Measurements from ENCODE around the gene BSG.
A peak's percentile ranks its signal among the peaks of the same experiment; 100 is the strongest.

Gene BSG

DNA sequence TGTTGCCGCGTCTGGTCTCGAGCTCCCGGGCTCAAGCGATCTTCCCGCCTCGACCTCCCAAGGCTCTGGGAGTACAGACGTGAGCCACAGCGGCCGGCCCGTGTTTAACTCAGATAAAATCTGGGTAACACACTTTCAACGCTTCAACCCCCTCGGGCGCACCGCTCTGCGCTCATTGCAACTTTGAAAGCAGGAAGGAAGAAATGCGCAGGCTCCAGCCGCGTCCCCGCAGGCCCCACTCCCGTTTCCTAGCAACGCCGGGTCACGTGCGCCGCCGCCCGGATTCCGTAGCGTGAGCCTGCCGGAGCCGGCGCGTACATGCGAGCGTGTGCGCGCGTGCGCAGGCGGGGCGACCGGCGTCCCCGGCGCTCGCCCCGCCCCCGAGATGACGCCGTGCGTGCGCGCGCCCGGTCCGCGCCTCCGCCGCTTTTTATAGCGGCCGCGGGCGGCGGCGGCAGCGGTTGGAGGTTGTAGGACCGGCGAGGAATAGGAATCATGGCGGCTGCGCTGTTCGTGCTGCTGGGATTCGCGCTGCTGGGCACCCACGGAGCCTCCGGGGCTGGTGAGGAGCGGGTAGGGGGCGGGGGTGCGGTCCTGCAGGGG, at the start of gene BSG:
BSG (plus strand) TSS at position 457 of the 603 bp plus-strand sequence; CDS start at position 496, 39 bp downstream.
- DNase-seq: peak; percentile 85 to 92

DNA sequence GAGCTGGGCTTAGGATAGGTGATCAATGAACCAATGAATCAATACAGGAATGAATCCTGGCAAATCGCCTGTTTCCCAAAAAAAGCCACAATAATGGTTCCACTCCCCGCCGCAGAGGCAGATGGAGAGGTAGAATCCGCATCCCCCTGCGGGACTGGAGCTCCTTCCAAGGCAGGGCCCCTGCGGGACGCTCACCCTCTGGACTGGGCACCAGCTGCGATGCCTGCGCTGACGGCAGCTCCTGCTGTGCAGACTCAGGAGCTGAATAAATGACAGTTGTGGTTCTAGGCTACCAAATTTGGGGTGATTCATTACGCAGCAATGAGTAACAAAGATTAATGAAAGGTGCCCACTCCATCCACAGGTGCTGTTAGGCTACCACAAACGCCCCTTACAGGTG, 49.7 kb upstream of the BSG start:
- no peak for DNase-seq

DNA sequence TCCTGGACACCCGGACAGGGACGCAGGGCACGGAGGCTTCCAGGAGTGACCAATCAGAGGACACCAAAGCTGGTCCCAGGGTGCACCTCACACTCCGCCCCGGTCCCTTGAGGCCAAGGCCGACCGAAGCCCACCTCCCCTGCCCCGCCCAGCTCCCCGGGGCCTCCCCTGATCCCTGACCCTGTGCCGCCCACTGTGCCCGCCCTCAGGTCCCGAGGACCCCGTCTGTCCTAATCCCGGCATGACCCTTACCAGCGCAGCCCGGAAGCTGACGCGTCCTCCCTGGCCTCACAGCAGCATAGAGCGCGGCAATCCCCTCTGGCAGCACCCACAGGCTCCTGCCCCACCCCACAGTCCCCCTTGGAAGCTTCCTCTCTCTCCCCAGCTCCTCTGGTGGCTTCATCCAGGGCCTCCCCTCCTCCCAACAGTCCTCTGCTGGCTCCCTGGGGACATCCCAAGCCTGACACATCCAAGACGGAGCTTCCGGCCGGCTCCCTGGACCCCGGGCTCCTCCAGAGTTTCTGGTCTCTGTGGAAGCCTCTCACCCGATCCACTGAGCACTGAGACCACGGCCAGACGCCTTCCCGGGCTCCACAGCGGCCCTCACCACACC, 48.2 kb upstream of the BSG start:
- no peak for DNase-seq

DNA sequence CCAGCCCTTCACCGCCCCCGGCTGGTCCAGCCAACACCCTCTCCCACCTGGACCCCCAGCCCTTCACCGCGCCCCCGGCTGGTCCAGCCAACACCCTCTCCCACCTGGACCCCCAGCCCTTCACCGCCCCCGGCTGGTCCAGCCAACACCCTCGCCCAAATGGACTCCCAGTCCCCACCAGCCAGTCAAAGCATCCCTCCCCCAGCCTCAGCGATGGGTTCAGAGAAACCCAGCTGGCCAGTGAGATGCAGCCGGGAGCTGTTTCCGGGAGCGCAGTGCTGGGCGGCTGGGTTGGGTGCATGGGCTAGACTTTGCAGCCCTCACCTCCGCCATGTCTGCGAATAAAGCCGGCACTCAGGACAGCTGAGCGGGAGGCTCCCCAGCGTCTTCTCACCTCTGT, 47.4 kb upstream of the BSG start:
- no peak for DNase-seq

DNA sequence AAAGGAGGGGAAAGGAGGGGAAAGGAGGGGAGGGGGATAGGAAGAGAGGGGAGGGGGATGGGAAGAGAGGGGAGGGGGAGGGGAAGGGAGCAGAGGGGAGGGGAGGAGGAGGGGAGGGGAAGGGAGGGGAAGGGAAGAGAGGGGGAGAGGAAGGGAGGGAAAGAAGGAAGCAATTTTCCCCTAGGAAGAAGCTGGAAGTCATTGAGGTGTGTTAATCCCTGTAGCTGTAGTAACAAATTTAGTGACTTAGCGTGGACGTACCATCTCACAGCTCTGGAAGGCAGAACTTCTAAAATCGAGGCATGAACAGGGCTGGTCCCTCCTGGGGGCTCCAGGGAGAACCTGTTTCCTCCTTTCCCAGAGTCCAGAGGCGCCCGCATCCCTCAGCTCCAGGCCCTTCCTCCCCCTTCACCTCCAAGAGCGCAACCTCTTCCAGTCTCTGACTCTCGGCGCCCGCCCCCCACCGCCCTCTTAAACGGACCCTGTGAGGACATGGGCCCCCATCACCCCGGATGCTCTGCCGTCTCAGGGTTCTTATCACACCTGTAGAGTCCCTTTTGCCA, 46.5 kb upstream of the BSG start:
- no peak for DNase-seq

DNA sequence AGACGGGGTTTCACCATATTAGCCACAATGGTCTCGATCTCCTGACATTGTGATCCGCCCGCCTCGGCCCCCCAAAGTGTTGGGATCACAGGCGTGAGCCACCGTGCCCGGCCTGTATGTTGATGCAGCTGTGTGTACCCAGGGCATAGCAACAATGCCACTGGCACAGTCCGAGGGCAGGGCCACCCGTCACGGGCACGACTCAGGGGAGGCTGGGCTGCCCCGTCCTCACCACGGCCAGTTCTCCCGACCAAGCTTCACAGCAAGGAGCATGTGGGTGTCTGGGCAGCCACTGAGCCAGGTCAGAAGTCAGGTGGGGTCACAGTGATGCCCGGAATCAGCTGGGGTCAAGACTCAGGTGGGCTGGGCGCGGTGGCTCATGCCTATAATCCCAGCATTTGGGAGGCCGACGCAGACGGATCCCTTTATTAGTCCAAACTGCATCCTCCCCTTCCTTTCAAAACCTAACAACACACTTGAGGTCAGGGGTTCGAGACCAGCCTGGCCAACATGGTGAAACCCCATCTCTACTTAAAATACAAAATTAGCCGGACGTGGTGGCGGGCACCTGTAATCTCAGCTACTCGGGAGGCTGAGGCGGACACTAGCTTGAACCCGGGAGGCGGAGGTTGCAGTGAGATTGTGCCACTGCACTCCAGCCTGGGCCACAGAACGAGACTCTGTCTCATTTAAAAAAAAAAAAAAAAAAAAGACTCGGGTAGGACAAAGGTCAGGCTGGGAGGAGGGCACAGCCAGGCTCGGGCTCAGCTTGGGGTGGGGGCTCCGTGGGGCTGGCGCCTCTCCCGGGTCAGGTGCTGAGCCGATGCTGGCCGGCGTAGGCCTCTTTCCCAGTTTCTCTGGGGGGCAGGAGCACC, 42.0 kb upstream of the BSG start:
- DNase-seq: no peak

DNA sequence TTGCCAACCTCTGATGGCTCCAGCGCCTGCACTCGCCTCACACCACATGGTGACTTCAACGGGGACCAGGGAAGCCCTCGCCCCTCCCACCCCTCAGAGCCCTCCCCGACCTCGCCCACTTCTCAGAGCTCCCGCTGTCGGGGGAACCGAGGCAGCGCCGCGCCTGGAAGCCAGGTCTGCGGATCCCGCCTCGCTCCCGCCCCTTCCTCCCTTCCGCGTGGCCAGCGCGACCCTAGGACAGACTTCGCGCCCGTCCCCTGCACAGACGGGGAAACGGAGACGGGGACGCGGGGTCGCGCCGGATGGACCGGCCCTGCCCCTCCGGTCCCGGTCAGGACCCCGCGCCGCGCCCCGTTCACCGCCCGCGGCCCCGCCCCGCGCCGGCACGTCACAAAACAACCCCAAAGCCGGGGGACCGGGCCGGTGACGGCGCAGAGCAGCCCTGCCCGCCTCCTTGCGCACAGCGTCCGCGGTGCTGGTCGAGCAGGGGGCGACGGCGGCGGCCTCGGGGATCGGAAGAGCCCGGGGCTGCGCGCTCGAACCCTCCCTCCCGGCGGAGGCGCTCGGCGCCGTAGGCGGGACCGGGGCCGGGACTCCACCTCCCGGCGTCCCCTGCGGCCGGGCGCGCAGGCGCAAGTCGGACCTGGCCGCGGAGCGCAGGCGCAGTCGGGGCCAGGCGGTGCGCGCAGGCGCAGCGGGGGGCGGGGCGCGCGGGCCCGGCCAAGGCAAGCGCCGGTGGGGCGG, 41.2 kb upstream of the BSG start:
- peak; percentile 68 to 77 for DNase-seq

DNA sequence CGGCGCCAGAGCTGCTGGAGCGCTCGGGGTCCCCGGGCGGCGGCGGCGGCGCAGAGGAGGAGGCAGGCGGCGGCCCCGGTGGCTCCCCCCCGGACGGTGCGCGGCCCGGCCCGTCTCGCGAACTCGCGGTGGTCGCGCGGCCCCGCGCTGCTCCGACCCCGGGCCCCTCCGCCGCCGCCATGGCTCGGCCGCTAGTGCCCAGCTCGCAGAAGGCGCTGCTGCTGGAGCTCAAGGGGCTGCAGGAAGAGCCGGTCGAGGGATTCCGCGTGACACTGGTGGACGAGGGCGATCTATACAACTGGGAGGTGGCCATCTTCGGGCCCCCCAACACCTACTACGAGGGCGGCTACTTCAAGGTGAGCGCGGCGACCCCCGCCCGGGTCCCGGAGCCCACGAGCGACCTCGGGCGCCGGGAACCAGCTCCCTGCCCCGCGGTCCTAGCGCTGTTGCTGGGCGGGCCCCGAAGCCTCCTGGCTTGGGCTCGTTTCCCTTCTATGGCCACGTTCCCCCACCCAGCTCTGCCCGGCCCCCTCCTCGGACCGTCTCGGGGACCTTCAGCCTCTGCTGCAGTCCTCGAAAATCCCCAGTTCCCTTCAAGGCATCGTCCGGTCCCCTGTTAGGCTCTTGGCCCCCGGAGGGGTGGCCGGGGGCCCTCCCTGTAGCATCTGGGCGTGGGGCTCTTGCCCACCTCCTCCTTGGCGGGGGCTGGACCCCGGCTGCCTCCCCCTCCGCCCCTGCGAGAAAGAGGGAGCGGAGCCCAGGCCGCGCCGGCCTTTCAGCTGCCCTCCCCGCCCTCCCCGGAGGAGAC, 40.4 kb upstream of the BSG start, which contains the start of gene CDC34:
CDC34 (plus strand) TSS at position 8 of the 808 bp plus-strand sequence; CDS start at position 180, 172 bp downstream.
- DNase-seq: no peak

DNA sequence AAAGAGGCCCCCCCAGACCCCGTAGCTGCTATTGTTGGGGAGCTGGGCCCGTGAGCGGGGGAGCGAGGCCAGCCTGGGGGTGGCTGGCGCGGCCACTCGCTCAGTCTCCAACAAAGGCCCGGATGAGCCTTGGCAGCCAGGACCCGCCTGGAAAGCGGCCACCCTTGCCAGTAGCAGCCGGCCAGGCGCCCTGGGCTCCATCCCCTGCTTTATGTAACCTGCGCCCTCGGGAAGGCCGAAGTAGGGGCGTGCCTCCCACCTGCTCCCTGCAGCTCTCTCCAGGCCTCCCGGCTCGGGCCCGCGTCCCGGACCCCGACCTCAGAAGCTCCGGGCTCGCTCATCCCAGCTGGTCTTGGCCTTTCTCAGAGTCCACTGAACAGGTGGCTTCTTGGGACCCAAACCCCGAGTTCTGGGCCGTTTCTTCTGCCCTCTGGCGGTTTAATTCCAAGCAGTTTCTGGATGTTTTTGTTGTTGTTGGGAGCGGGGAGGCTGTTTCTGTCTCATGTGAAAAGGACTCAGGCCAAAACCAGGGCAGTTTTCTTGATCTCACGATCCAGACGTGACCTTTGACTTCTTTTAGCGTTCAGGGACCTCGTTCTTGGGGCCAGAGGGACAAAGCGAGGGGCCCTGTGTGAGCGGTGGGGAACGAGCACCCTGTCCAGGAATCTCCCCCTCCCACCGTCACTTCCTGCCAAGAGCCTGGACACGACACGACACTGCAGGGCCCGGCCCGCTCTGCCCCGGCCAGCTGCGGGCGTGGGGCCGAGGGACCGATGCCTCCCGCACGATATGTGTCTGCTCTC, 39.6 kb upstream of the BSG start:
- DNase-seq: peak in 1 of 2 experiments; percentile 68

DNA sequence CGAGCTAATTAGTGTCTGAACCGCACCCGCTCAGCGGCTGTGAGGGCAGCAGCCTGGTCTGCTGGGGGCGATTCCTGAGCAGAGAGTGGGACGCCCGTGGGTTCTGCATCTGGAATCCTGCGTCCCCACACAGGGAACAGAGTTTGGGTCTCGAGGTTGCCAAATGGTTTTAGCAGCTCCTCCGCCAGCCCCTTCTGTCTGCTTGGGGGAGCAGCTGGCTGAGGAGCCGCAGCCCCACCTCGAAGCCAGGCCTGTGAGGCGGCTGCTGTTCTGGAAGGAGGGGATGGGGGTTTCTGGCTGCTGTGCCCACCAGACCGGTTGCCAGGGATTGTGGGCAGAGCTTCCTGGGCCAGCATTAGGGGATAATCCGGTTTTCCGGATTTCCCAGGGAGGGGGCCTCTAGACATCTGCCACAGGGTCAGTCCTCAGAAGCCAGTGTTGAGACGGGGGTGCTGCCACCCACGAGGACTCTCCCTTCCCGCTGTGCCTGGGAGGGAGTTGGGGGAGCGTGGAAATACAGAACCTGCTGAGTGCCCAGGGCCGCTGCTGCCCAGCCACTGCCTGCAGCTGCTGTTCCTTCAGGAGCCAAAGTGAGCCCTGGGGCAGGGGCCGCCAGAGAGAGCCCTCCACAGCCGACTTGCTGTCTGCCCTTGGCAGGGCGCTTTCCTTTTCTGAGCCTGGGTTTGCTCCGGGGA, 38.9 kb upstream of the BSG start:
- DNase-seq: no peak

DNA sequence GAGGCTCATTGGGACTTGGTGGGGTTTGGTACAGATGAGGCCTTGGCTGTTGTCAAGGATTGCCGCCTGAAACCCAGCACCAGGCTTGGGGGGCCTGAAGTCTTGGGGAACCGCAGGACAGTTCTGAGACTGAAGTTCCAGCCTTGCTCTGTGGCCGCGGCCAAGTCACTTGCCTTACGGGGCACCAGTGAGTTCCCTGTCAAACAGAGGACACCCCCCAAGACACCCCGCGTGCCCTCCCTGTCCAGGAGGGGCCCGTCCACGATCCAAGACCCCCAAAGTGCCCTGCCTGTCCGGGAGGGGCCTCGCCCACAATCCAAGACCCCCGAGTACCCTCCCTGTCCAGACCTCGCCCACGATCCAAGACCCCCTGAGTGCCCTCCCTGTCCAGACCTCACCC, 38.3 kb upstream of the BSG start:
- DNase-seq: no peak

DNA sequence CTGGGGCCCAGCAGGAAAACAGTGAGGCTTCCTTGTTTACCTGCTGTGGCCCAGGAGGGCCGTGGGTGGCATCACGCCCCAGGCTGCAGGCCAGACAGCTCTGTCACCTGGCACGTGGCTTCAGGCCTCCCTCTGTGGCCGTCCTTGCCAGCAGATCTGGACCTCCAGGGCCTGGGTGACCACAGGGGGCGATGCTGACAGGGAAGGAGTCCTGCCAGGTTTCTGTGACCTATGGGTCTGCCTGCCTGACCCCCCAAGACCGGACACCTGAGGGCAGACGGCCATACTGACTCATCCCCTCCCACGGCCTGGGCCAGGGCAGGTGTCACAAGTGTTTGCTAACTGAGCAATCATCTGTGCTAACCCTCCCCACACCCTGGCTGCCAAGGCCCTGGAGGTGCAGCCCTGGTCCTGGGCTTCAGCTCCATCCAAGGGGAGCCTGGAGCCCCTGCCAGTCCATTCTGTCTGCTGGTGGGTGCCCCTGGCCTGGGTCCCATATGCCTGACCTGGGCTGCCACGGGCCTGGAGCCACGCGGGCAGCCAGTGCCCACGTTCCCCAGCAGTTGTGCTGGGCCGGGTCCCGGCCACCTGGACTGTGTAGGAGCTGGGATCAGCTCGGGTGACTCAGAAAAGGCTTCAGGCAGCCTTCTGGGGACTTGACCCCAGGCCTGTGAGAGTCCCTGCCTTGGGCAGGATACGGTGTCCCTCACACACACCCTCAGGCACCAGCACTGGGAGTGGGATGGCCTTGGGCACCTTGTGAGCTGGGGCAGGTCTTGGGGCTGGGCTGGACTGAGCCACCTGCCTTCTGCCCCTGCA, 37.2 kb upstream of the BSG start:
- no peak for DNase-seq

DNA sequence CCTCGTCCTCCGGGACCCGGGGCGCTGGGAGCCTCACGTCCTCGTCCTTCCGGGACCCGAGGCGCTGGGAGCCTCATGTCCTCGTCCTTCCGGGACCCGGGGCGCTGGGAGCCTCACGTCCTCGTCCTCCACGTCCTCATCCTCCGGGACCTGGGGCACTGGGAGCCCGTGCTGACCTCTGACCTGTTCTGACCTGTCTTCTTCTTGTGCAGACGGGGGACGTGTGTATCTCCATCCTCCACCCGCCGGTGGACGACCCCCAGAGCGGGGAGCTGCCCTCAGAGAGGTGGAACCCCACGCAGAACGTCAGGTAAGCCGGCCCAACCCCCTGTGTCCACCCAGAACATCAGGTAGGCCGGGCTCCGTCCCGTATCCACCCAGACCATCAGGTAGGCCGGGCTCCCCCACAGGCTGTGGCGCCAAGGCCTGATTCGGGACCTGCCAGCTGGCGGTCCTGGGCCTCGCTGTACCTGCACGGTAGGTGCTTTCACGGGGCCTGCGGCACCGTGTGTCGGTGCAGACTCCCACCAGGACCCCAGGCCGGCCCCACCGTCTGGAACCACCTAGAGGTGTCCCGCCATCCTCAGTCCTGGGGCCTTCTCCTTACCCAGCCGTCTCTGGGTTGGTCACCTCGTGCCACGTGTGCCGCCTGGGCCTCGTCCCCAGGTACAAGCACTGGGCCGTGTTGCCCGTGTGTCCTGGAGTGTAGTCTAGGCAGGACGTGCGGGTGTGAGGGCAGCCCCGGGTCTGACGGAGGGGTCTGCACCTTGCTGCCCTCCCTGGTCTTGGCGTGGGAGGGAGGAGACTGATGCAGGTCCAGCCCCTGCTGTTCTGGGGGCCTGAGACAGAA, 36.1 kb upstream of the BSG start:
- no peak for DNase-seq

DNA sequence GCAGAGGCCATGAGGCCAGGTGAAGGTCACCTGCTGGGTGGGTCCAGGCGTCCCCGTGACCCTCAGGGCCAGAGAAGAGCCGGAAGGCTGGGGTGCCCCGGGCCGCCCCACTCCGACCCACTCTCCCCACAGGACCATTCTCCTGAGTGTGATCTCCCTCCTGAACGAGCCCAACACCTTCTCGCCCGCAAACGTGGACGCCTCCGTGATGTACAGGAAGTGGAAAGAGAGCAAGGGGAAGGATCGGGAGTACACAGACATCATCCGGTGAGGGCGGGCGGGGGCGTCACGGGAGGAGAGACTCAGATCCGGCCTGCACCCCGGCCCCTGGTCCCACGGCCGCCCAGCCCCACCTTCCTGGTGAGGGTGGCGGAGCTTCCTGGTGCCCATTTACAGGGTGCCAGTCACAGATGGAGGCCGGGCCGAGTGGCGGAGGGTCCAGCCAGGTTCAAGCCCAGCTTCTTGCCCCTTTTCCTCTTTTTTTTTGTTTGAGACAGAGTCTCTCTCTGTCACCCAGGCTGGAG, 35.5 kb upstream of the BSG start:
- no peak for DNase-seq

DNA sequence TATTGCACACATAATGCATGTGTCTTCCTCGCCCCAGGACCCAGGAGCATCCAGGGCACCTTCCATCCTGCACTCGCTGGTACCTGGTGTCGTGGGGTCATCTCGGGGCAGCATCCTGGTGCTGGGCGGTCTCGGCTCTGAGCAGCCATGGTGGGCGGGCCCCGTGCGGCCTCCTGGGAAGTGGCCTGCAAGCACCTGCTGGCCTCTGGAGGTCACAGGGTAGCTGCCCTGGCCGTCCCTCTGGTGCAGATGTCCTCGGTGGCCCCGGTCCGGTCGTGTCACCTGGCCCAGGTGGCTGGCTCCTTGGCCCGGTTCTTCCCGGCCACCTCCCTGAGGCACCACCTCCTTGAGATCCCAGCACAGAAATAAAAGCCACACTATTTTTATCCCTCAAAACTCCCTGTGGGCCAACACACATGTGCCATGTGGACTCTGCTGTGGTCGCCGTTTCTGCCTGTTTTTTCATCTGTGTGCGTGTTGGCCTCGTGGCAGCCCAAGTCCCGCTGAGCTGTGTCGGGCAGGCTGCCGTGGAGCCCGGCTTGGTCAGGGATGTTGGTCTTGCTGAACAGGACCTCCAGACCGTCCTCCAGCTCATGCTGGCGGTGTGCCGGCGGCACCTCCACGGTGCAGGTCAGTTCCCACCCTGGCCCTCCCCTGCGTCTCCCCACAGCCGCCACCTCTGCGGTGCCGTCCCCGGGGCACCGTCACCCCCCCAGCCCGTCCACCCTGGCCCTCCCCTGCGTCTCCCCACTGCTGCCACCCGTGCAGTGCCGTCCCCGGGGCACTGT, 33.6 kb upstream of the BSG start:
- DNase-seq: no peak

DNA sequence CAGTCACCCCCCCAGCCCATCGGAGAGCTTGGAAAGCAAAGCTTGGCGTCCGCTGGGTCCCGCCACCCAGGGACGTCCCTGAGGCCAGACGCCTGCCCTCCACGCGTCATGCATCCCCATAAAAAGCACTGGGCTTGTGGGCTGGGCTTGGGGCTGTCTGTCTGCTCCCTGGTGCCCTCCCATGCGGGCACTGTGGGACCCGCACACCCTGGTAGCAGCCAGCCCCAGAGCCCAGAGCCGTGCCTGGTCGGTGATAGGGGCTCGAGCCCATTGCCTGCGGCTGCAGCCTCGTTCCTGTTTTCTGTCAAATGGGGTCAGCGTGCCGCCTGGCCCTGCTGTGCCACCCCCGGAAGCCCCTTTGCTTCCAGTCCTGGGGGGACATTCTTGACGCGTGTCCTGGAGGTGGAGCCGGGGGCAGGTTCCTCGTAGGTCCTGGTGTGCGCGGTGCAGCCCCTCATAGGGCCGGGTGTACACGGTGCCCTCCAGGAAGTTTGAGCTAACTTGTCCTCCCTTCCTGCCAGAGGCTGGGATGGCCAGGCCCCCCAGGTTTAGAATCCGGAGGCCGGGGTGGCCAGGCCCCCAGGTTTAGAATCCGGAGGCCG, 32.9 kb upstream of the BSG start:
- DNase-seq: no peak

Measured in SW 1271 (cell line).